SJSA1 (cell line): ENCODE results near the gene RPL15. TPM values are rescaled to one million over a fixed set of nuclear protein-coding genes. Genes with fewer than 3 reads are reported as not detected.

Source experiments
- DNase-seq, 2 experiments: peaks; one replicate each; pipeline ENCODE4 v3.0.0-alpha.2; 2015 to 2020; ENCODE audit warnings: low spot score in 2 of 2, low read depth in 1 of 2
- H3K27ac ChIP-seq: fragments of 250-450 bp; sonication (Bioruptor Pico); 2 replicates; pipeline ENCODE4 v1.5.1; 2020; ENCODE audit warnings: mild to moderate bottlenecking, moderate library complexity
- H3K27me3 ChIP-seq: fragments of 250-450 bp; sonication (Bioruptor Pico); replicated peaks from 2 replicates; pipeline ENCODE4 v1.5.1; 2020; ENCODE audit warnings: mild to moderate bottlenecking, moderate library complexity
- H3K36me3 ChIP-seq: fragments of 250-450 bp; sonication (Bioruptor Pico); 2 replicates; pipeline ENCODE4 v1.5.1; 2020; ENCODE audit warnings: mild to moderate bottlenecking
- H3K4me1 ChIP-seq: fragments of 250-450 bp; sonication (Bioruptor Pico); replicated peaks from 2 replicates; pipeline ENCODE4 v1.6.1; 2021; ENCODE audit warnings: mild to moderate bottlenecking
- H3K4me3 ChIP-seq: fragments of 250-450 bp; sonication (Bioruptor Pico); 2 replicates; pipeline ENCODE4 v1.5.1; 2020; ENCODE audit warnings: mild to moderate bottlenecking
- H3K9me3 ChIP-seq: fragments of 250-450 bp; sonication (Bioruptor Pico); replicated peaks from 2 replicates; pipeline ENCODE4 v1.5.1; 2020; ENCODE audit warnings: mild to moderate bottlenecking
- total RNA-seq: library from RNA; depleted of rRNA; stranded (reverse); fragments of >200 nt; shearing (Covaris generic); gene quantifications from 2 replicates; pipeline ENCODE4 v1.2.3, GENCODE V29; 2014

The RPL15 gene
- total RNA-seq, 1 experiment from 2014 or later = 1,877 TPM

GRCh38 chr3:23948761-23949160 is 31.8 kb downstream of the RPL15 start:
- peaks cover 44% of the 10 kb centered on the region for H3K4me1 ChIP-seq
- H3K9me3 ChIP-seq = no peaks in the 10 kb centered on the region
- peaks cover 34% of the 10 kb centered on the region for H3K36me3 ChIP-seq
- no peaks in the 10 kb centered on the region for H3K27me3 ChIP-seq
- H3K27ac ChIP-seq = no peak overlapping the region
- H3K4me3 ChIP-seq = no peak overlapping the region
- DNase-seq = no peak

DNA sequence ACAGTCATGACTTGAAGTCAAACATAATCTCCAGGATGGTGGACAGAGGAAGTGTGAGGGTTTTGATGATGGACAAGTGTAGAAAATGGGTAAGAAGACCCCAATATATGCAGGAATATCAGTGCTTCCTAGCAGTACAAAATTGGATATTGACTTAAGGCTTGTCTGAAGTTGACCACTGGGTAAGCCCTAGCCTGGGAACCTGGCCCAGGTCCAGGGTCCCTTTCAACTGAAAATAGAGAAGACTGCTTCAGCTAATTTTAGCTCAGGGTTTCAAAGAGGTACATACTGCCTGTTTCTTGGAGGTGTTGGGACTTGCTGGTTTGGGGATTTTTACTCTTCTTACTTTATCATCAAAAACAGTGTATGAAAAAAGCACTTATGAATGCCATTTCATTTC is 32.9 kb downstream of the RPL15 start:
- H3K4me1 ChIP-seq = peaks cover 40% of the 10 kb centered on the region
- peak in 1 of 2 experiments; percentile 34 for DNase-seq
- peak overlapping the region; percentile 28; the same call in 1 of the 2 replicates for H3K27ac ChIP-seq
- peaks cover 40% of the 10 kb centered on the region for H3K36me3 ChIP-seq
- no peaks in the 10 kb centered on the region for H3K27me3 ChIP-seq
- no peaks in the 10 kb centered on the region for H3K9me3 ChIP-seq
- no peak overlapping the region for H3K4me3 ChIP-seq

GRCh38 chr3:23950293-23950692 is 33.4 kb downstream of the RPL15 start:
- H3K4me1 ChIP-seq = peaks cover 40% of the 10 kb centered on the region
- peaks cover 41% of the 10 kb centered on the region for H3K36me3 ChIP-seq
- H3K27ac ChIP-seq = peak overlapping the region; percentile 15; the same call in 1 of the 2 replicates
- no peaks in the 10 kb centered on the region for H3K27me3 ChIP-seq
- H3K9me3 ChIP-seq = no peaks in the 10 kb centered on the region
- H3K4me3 ChIP-seq = no peak overlapping the region
- peak in 1 of 2 experiments; percentile 28 for DNase-seq

GRCh38 chr3:23952646-23953045 is 35.7 kb downstream of the RPL15 start:
- H3K4me3 ChIP-seq = no peak overlapping the region
- DNase-seq = no peak
- H3K36me3 ChIP-seq = peaks cover 47% of the 10 kb centered on the region
- no peak overlapping the region for H3K27ac ChIP-seq
- H3K9me3 ChIP-seq = no peaks in the 10 kb centered on the region
- H3K4me1 ChIP-seq = peaks cover 29% of the 10 kb centered on the region
- H3K27me3 ChIP-seq = no peaks in the 10 kb centered on the region

GRCh38 chr3:23953523-23953922 is 36.6 kb downstream of the RPL15 start:
- H3K9me3 ChIP-seq = no peaks in the 10 kb centered on the region
- H3K27ac ChIP-seq = no peak overlapping the region
- H3K36me3 ChIP-seq = peaks cover 47% of the 10 kb centered on the region
- no peaks in the 10 kb centered on the region for H3K27me3 ChIP-seq
- DNase-seq = no peak
- no peak overlapping the region for H3K4me3 ChIP-seq
- H3K4me1 ChIP-seq = peaks cover 28% of the 10 kb centered on the region

- Histone ChIP-seq H3K36me3 (peaks cover 44% of the 10 kb centered on the region), H3K9me3 (no peaks in the 10 kb centered on the region), H3K4me3 (no peak overlapping the region), H3K27ac (no peak overlapping the region), H3K4me1 (peaks cover 31% of the 10 kb centered on the region), H3K27me3 (no peaks in the 10 kb centered on the region)
- DNase-seq = no peak
Measured at GRCh38 chr3:23954144-23954543, 37.2 kb downstream of the RPL15 start.

- DNase-seq = no peak
- Histone ChIP-seq H3K4me3 (no peak overlapping the region), H3K36me3 (peaks cover 53% of the 10 kb centered on the region), H3K27me3 (no peaks in the 10 kb centered on the region), H3K27ac (no peak overlapping the region), H3K9me3 (no peaks in the 10 kb centered on the region), H3K4me1 (peaks cover 28% of the 10 kb centered on the region)
Measured at GRCh38 chr3:23956701-23957100, 39.8 kb downstream of the RPL15 start.

DNA sequence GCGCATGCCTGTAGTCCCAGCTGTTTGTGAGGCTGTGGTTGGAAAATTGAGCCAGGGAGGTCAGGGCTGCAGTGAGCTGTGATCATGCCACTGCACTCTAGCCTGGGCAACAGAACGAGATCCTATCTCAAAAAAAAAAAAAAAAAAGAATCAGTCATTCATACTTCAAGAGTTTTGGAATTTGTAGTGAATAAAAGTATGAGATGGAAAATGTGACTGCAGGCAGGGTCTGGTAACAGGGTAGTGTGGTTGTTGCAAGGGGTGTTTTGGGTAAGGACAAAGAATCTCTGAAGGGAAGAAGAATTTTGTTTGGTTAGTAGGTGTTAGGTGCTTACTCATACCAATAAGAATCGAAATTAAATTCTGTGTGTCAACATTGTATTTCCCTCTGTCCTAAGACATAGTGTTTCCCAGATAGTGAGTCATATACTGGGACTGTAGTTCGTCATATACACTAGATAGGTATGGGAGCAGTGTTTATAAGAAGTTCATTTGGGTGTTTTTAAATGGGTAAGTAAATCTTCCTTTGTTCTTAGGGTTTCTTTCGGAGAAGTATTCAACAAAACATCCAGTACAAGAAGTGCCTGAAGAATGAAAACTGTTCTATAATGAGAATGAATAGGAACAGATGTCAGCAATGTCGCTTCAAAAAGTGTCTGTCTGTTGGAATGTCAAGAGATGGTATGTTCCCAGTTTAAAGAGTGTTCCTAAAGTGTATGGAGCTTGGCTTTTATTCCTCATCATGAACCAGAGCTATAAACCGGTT is 42.4 kb downstream of the RPL15 start:
- Histone ChIP-seq H3K4me1 (peaks cover 38% of the 10 kb centered on the region), H3K9me3 (no peaks in the 10 kb centered on the region), H3K27ac (peak overlapping the region; percentile 81), H3K27me3 (no peaks in the 10 kb centered on the region), H3K4me3 (no peak overlapping the region), H3K36me3 (peaks cover 69% of the 10 kb centered on the region)
- DNase-seq = peak; percentile 62 to 91

DNA sequence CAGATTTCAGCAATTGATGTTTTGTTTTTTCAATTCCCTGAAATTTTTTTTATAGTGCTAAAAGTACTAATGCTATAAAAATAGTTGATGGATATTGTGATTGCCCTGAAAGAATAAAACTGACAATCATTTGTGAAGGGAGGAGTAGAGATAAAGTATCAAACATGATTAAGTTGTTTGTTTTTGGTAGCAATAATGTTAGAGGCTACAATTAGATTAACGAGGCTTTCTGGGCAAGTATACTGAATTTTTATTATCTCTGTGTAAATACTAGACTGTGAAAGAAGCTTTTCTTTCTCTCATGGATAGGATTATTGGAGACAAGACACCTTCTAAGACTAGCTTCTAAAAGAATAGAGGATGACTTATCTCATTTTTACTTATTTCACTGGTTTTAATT is 43.7 kb downstream of the RPL15 start:
- H3K36me3 ChIP-seq = peaks cover 68% of the 10 kb centered on the region
- no peak overlapping the region for H3K4me3 ChIP-seq
- no peak for DNase-seq
- peaks cover 44% of the 10 kb centered on the region for H3K4me1 ChIP-seq
- no peaks in the 10 kb centered on the region for H3K27me3 ChIP-seq
- no peaks in the 10 kb centered on the region for H3K9me3 ChIP-seq
- no peak overlapping the region for H3K27ac ChIP-seq

DNA sequence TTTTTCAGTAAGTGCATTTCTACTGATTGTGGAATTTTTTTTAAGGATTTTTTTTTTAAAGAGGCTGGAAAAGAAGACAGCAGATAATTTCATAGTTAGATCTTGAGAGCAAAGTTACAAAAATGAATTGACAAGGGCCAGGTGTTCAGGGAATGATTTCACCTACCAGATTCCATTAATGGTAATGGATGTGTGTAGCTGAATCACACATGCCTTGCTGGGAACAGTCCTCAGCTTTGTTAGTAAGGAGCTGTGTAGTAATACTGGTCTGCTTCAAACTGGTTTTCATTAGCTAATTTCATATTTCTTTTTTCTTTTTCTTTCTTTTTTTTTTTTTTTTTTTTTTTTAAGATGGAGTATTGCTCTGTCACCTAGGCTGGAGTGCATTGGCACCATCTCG is 44.1 kb downstream of the RPL15 start:
- no peak overlapping the region for H3K4me3 ChIP-seq
- H3K9me3 ChIP-seq = no peaks in the 10 kb centered on the region
- H3K27me3 ChIP-seq = no peaks in the 10 kb centered on the region
- no peak for DNase-seq
- H3K4me1 ChIP-seq = peaks cover 44% of the 10 kb centered on the region
- H3K27ac ChIP-seq = no peak overlapping the region
- peaks cover 69% of the 10 kb centered on the region for H3K36me3 ChIP-seq

DNA sequence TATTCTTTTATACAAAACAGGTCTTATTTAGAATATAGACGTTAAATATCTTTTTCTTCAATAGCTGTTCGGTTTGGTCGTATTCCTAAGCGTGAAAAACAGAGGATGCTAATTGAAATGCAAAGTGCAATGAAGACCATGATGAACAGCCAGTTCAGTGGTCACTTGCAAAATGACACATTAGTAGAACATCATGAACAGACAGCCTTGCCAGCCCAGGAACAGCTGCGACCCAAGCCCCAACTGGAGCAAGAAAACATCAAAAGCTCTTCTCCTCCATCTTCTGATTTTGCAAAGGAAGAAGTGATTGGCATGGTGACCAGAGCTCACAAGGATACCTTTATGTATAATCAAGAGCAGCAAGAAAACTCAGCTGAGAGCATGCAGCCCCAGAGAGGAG is 45.0 kb downstream of the RPL15 start:
- no peak for DNase-seq
- H3K4me1 ChIP-seq = peaks cover 44% of the 10 kb centered on the region
- H3K4me3 ChIP-seq = no peak overlapping the region
- H3K27me3 ChIP-seq = no peaks in the 10 kb centered on the region
- H3K9me3 ChIP-seq = no peaks in the 10 kb centered on the region
- no peak overlapping the region for H3K27ac ChIP-seq
- H3K36me3 ChIP-seq = peaks cover 69% of the 10 kb centered on the region

GRCh38 chr3:23964537-23965235 is 47.8 kb downstream of the RPL15 start:
- Histone ChIP-seq H3K27me3 (no peaks in the 10 kb centered on the region), H3K9me3 (no peaks in the 10 kb centered on the region), H3K36me3 (peaks cover 89% of the 10 kb centered on the region), H3K27ac (peak overlapping the region; percentile 73; the same call in 1 of the 2 replicates), H3K4me1 (peaks cover 32% of the 10 kb centered on the region), H3K4me3 (no peak overlapping the region)
- no peak for DNase-seq

DNA sequence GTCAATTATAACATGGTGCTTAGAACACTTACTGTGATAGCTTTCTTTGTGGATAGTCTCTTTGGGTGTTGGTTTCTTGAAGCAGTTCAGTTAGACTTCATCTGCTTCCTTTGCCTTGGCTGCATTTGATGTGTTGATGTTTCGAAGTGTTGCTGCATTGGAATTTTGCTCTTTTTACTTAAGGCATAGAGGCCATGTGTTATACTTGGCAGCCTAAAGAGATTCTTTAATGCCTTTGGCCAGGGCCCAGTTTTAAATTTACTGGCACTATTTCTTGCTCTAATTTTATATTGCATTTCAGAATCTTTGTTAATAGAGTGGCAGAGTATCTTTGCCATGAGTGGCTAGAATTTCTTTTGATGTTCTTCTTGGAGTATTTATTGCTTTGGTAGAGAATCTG is 49.4 kb downstream of the RPL15 start:
- no peak for DNase-seq
- peaks cover 24% of the 10 kb centered on the region for H3K4me1 ChIP-seq
- no peak overlapping the region for H3K4me3 ChIP-seq
- peaks cover 84% of the 10 kb centered on the region for H3K36me3 ChIP-seq
- no peak overlapping the region for H3K27ac ChIP-seq
- H3K27me3 ChIP-seq = no peaks in the 10 kb centered on the region
- H3K9me3 ChIP-seq = no peaks in the 10 kb centered on the region

DNA sequence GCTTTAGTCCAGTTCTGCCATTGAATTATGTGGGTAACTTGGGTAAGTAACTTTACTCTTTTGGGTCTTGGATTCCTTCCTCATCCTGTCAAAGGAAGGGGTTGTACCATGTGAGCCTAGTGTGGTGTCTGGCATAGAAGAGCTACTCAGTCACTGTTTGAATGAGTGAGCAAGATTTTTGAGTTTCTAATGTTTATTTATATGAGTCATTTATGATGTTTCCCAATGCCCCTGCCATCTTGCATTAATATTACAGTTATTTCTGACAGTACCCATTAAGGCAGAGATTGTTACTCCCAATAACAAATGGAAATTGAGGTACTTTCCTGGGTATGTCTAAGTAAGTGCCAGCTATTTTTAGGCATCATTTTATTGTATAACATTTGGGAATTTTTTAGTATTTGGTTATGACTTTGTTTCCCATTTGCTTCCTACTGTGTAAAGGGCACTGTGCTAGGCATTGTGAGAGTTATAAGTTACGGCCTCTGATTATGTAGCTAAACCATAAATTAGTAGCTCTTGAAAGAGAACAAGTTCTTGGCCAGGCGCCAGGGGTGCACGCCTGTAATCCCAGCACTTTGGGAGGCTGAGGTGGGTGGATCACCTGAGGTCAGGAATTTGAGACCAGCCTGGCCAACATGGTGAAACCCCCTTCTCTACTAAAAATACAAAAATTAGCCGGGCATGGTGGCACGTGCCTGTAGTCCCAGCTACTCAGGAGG is 51.7 kb downstream of the RPL15 start:
- Histone ChIP-seq H3K36me3 (peaks cover 84% of the 10 kb centered on the region), H3K27me3 (no peaks in the 10 kb centered on the region), H3K27ac (no peak overlapping the region), H3K4me1 (peaks cover 16% of the 10 kb centered on the region), H3K9me3 (no peaks in the 10 kb centered on the region), H3K4me3 (no peak overlapping the region)
- no peak for DNase-seq
